Ovary (tissue), 9 donors: ENCODE results near the gene LHX2. TPM values are rescaled to one million over a fixed set of nuclear protein-coding genes. Genes with fewer than 3 reads are reported as not detected.

ENCODE experiments used
- DNase-seq, 5 donors: peaks; one replicate each; pipeline ENCODE4 v3.0.0-alpha.2; 2019 to 2020
- H3K27ac ChIP-seq, 2 donors: fragments of 200-600 bp; one replicate each; pipeline versions ENCODE4 v1.5.1 to v1.8.0; 2019 to 2022
- H3K27me3 ChIP-seq: fragments of 200-600 bp; one replicate; pipeline ENCODE4 v1.8.0; 2022
- H3K36me3 ChIP-seq: fragments of 200-600 bp; sonication (generic); one replicate; pipeline ENCODE4 v1.5.1; 2019
- H3K4me1 ChIP-seq: one replicate; pipeline ENCODE4 v1.8.1; 2013; ENCODE audit warnings: mild to moderate bottlenecking, moderate library complexity; ENCODE audit not compliant: insufficient read depth
- H3K4me3 ChIP-seq: fragments of 200-600 bp; sonication (generic); one replicate; pipeline ENCODE4 v1.5.1; 2017
- H3K9me3 ChIP-seq, 2 donors: fragments of 200-600 bp in 1 of 2; sonication (generic) in 1 of 2; one replicate each; pipeline versions ENCODE4 v1.5.1 to v1.8.1; 2013 to 2019; ENCODE audit warnings: mild to moderate bottlenecking in 1 of 2, moderate library complexity in 1 of 2
- EP300 ChIP-seq: sonication (generic); formaldehyde crosslinking; IDR thresholded peaks from one replicate; pipeline ENCODE4 v1.6.1; 2017; ENCODE audit warnings: antibody characterized with exemption
- POLR2A ChIP-seq: fragments of 450-650 bp; IDR thresholded peaks from one replicate; pipeline ENCODE4 v1.6.1; 2017; ENCODE audit warnings: antibody characterized with exemption, mild to moderate bottlenecking, moderate library complexity
- WGBS, 3 donors: extraction: QIAGEN DNeasy Blood & Tissue Kit in 1 of 3; methylation state at CpG; one replicate each; pipeline versions ENCODE4 v1.1.5 to v1.1.7; 2013 to 2017; 5-methylcytosine and 5-hydroxymethylcytosine counted together
- intact Hi-C, 4 donors: fragments of 100-400 bp; cut with DNase I; formaldehyde crosslinking; loops; one replicate each; pipeline versions ENCODE4 v1.11.0 to v1.15.1; 2022 to 2023
- polyA plus RNA-seq, 2 donors: library from polyadenylated mRNA; stranded (reverse); fragments of 200-250 nt in 1 of 2; fragments of 350-450 nt in 1 of 2; fragmentation: Illumina TruSeq in 1 of 2; extraction: RNeasy Lipid Tissue Mini Kit (QIAGEN cat#74804) in 1 of 2; gene quantifications; one replicate each; pipeline ENCODE4 v1.2.3, GENCODE V29; 2013 to 2014
- total RNA-seq, 7 donors: library from RNA; depleted of rRNA in 2 of 7; stranded (reverse); fragments of >200 nt in 2 of 7; fragmentation: NEBNext Ultra II Directional in 3 of 7; extraction: Animal tissue kit (Norgen Biotek cat#: 25700) in 3 of 7; gene quantifications; one replicate each; pipeline versions ENCODE4 v1.1.0 to v1.2.4, GENCODE V29; 2016 to 2023
- TF ChIP-seq, protein P1 (sequence below), 3 donors: fragments of 450-650 bp in 2 of 3; fragments of 200-600 bp in 1 of 3; IDR thresholded peaks; one replicate each; pipeline versions ENCODE4 v1.5.1 to v1.8.0; 2016 to 2022; ENCODE audit warnings: antibody characterized with exemption in 3 of 3, mild to moderate bottlenecking in 1 of 3
- donor health status: DM: no; HTN: no; CAD: no; lungs with moderate emphysema.
- donor health status: DM: no; HTN: no; CAD: no.
- donor health status: Bipolar disorder and iron deficiency.
- donor health status: DM: yes; HTN: yes; CAD: no.
- donor health status: DM: no; HTN: no; CAD: no.
- donor health status: DM: yes; HTN: yes; CAD: no.

The LHX2 gene
- total and polyA plus RNA-seq, 9 donors: 0.10 to 17.0 (median 0.49) TPM; not detected in 5

DNA sequence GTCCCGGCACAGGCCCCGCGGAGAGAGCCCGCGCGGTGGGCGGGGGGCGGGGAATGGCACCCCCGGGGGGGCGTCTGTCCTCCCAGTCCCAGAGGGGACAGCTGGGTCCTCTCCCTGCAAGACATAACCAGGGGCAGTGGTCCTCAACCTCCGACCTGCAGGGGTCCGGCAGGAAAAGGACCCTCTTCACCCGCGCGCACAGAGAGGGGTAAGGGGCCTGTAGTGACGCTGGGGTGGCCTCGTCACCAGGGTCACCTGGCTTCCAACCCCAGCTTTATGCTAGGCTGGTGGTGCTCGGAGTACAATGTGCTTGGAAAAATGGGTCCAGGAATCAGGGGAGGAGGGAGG, 34.2 kb downstream of the LHX2 start:
- H3K27me3 ChIP-seq: no peaks in the 10 kb centered on the region
- TF ChIP-seq, protein P1, sequence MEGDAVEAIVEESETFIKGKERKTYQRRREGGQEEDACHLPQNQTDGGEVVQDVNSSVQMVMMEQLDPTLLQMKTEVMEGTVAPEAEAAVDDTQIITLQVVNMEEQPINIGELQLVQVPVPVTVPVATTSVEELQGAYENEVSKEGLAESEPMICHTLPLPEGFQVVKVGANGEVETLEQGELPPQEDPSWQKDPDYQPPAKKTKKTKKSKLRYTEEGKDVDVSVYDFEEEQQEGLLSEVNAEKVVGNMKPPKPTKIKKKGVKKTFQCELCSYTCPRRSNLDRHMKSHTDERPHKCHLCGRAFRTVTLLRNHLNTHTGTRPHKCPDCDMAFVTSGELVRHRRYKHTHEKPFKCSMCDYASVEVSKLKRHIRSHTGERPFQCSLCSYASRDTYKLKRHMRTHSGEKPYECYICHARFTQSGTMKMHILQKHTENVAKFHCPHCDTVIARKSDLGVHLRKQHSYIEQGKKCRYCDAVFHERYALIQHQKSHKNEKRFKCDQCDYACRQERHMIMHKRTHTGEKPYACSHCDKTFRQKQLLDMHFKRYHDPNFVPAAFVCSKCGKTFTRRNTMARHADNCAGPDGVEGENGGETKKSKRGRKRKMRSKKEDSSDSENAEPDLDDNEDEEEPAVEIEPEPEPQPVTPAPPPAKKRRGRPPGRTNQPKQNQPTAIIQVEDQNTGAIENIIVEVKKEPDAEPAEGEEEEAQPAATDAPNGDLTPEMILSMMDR (IDR thresholded peaks at IDR 0.05): no peak
- TF ChIP-seq POLR2A (no peak), EP300 (no peak)
- WGBS, 3 donors: 1 to 11% (median 3%) methylated on average over 8 to 18 of the region's 18 CpGs
- no peaks in the 10 kb centered on the region for H3K36me3 ChIP-seq
- H3K9me3 ChIP-seq: no peaks in the 10 kb centered on the region
- H3K27ac ChIP-seq: no peak overlapping the region
- intact Hi-C loops: no loop called here
- peak overlapping the region; percentile 45 for H3K4me3 ChIP-seq
- peak in 1 of 5 donors; percentile 21 for DNase-seq
- peaks cover 8% of the 10 kb centered on the region for H3K4me1 ChIP-seq

DNA sequence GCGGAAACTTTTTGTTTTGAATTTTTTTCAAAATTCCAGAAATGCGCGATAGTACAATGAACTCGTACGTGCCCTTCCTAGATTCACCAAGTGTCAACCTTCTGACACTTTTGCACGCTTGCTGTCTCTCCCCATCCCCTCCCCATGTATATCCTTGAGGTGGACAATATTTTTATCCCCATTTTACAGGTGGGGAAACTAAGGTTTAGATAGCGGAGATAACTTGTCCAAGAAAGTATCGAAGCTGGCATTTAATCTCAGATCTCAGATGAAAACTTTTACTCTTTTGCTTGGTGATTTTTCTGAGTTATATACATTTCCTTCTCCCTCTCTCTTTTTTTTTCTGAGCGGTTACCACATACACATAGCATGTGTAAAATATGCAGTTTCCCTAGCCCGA, 34.6 kb downstream of the LHX2 start:
- Histone ChIP-seq H3K4me3 (no peak overlapping the region), H3K27me3 (no peaks in the 10 kb centered on the region), H3K4me1 (peaks cover 7% of the 10 kb centered on the region), H3K27ac (no peak overlapping the region), H3K36me3 (no peaks in the 10 kb centered on the region), H3K9me3 (no peaks in the 10 kb centered on the region)
- DNase-seq: no peak
- WGBS, 3 donors: 30 to 49% (median 33%) methylated on average over 10 of the region's 10 CpGs
- TF ChIP-seq EP300 (no peak), POLR2A (no peak)
- TF ChIP-seq, protein P1 (IDR thresholded peaks at IDR 0.05): no peak
- intact Hi-C loops: no loop called here

DNA sequence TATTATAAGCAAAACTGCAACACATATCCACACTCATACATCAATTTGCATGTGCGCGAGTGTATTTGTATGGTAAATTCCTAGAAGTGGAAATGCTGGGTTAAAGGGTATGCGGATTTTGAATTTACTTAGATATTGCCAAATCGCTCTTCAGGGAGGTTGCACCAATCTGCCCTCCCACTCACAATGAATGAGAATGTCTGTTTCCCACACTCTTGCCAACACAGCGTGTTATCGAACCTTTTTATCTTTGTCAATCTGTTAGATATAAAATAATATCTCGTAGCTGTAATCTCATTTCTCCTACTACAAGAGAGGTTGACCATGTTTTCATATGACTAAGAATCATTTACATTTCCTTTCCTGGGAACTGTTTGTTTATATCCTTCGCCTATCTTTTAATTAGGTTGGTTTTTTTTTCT, 35.7 kb downstream of the LHX2 start:
- peaks cover 5% of the 10 kb centered on the region for H3K4me1 ChIP-seq

DNA sequence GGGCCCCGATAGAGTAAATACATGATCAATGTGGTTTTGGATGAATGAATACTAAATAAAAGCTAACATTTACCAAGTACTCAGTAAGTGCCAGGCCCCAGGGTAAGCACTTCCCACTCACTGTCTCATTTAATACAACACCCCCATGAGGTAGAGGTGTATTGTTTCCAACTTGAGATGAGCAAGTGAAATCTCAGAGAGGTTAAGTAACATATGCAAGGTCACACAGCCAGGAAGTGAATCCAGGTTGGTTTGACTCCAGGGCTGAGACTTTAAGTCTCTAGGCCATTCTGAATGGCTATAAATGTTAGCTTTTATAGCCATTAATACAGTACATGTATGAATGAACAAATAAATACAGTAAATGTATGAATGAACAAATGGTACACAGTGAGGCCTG, 39.4 kb downstream of the LHX2 start:
- H3K4me3 ChIP-seq: no peak overlapping the region
- H3K27ac ChIP-seq: no peak overlapping the region
- H3K9me3 ChIP-seq: no peaks in the 10 kb centered on the region
- 19 to 33% (median 23%) methylated on average over 1 of the region's 1 CpG for WGBS, 3 donors
- DNase-seq: no peak
- peaks cover under 1% of the 10 kb centered on the region for H3K4me1 ChIP-seq
- TF ChIP-seq POLR2A (no peak), EP300 (no peak)
- TF ChIP-seq, protein P1 (IDR thresholded peaks at IDR 0.05): no peak
- no peaks in the 10 kb centered on the region for H3K36me3 ChIP-seq
- no peaks in the 10 kb centered on the region for H3K27me3 ChIP-seq
- intact Hi-C loops: no loop called here

More for the DNA sequence above, 35.7 kb downstream of the LHX2 start:
- WGBS, 3 donors: 70 to 80% (median 76%) methylated on average over 8 of the region's 8 CpGs
- Histone ChIP-seq H3K36me3 (no peaks in the 10 kb centered on the region), H3K27me3 (no peaks in the 10 kb centered on the region), H3K27ac (no peak overlapping the region), H3K9me3 (no peaks in the 10 kb centered on the region), H3K4me3 (no peak overlapping the region)
- intact Hi-C loops: no loop called here
- TF ChIP-seq POLR2A (no peak), EP300 (no peak)
- TF ChIP-seq, protein P1 (IDR thresholded peaks at IDR 0.05): no peak
- DNase-seq: no peak
